Pancreas (tissue), 10 donors: Measurements from ENCODE around the gene UBE2E2. TPM values are rescaled to one million over a fixed set of nuclear protein-coding genes. Genes with fewer than 3 reads are reported as not detected.

Experiments used
- ATAC-seq, 4 donors: fragments of 200-7000 bp; cut with Tn5 transposase; one replicate each; pipeline versions ENCODE4 v1.8.0 to v1.9.1; 2020; ENCODE audit warnings: mild to moderate bottlenecking in 4 of 4, moderate library complexity in 4 of 4
- DNase-seq, 6 donors: peaks; one replicate each; pipeline ENCODE4 v3.0.0-alpha.2; 2020
- FAIRE-seq: peaks from 2 replicates; lab custom pipeline; 2012; peaks lifted over from hg19 to GRCh38; lab: Jason Lieb, UNC
- H3K27ac ChIP-seq, 4 donors: fragments of 200-600 bp; sonication (generic); 1 replicate in 3 of 4; 2 replicates in 1 of 4; pipeline versions ENCODE4 v1.5.0 to v1.8.0; 2020
- H3K27me3 ChIP-seq, 4 donors: fragments of 200-600 bp; one replicate each; pipeline ENCODE4 v1.8.0; 2021
- H3K36me3 ChIP-seq, 3 donors: fragments of 200-600 bp; sonication (generic) in 1 of 3; one replicate each; pipeline versions ENCODE4 v1.5.0 to v1.8.0; 2020 to 2021
- H3K4me1 ChIP-seq, 3 donors: fragments of 200-600 bp; one replicate each; pipeline ENCODE4 v1.8.0; 2021
- H3K4me3 ChIP-seq, 4 donors: fragments of 200-600 bp; sonication (generic) in 2 of 4; one replicate each; pipeline versions ENCODE4 v1.5.0 to v1.8.0; 2020 to 2021
- H3K9me3 ChIP-seq, 4 donors: fragments of 200-600 bp; one replicate each; pipeline ENCODE4 v1.8.0; 2021
- WGBS, 2 donors: extraction: QIAGEN DNeasy Blood & Tissue Kit; methylation state at CpG; one replicate each; pipeline ENCODE4 v1.1.7; 2013; 5-methylcytosine and 5-hydroxymethylcytosine counted together
- intact Hi-C, 3 donors: fragments of 100-400 bp; cut with DNase I; formaldehyde crosslinking; loops; one replicate each; pipeline versions ENCODE4 v1.11.1 to v1.14.2; 2022
- polyA plus RNA-seq, 2 donors: library from polyadenylated mRNA; stranded (reverse); fragments of 200-250 nt; gene quantifications; one replicate each; pipeline ENCODE4 v1.2.3, GENCODE V29; 2013
- total RNA-seq, 6 donors: library from RNA; stranded (reverse); fragmentation: NEBNext Ultra II Directional in 4 of 6; extraction: Animal tissue kit (Norgen Biotek cat#: 25700) in 4 of 6; gene quantifications; one replicate each; pipeline versions ENCODE4 v1.2.1 to v1.2.4, GENCODE V29; 2021 to 2023
- TF ChIP-seq, protein P1 (sequence below), 4 donors: fragments of 200-600 bp; sonication (generic) in 3 of 4; IDR thresholded peaks; one replicate each; pipeline versions ENCODE4 v1.5.0 to v1.8.0; 2021; ENCODE audit warnings: antibody characterized with exemption in 4 of 4
- donor health status: healthy with polysubstance abuse.
- donor health status: DM: no; HTN: no; CAD: no; lungs with moderate emphysema.
- donor health status: DM: no; HTN: no; CAD: no.
- donor health status: control.
- donor health status: control.
- donor health status: Bipolar disorder and iron deficiency.
- donor health status: DM: yes; HTN: yes; CAD: no.
- donor health status: DM: no; HTN: no; CAD: no.
- donor health status: DM: no; HTN: no; CAD: no.
- donor health status: DM: yes; HTN: yes; CAD: no.

UBE2E2 gene
- total and polyA plus RNA-seq, 8 donors: 3.3 to 11.6 (median 5.8) TPM

DNA sequence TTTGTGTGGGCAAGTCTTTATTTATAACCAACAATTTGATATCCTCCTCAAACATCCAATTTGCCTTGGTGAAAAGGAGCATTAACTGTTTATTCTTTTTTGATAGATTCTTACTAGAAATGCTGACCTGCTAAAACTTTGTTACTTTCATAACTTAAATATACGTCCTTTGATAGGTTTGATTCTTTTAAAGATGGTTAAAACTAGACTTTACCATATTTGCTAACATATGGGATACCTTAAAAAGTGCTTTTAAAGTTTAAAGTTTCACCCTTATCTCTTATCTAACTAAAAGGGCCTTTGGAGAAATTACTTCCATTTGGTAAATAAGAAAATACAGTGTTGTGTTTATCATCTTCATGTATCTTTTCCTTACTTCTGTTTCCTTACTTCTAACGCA, 336.1 kb downstream of the UBE2E2 start:
- 83 to 85% methylated on average over 2 of the region's 2 CpGs for WGBS, 2 donors

DNA sequence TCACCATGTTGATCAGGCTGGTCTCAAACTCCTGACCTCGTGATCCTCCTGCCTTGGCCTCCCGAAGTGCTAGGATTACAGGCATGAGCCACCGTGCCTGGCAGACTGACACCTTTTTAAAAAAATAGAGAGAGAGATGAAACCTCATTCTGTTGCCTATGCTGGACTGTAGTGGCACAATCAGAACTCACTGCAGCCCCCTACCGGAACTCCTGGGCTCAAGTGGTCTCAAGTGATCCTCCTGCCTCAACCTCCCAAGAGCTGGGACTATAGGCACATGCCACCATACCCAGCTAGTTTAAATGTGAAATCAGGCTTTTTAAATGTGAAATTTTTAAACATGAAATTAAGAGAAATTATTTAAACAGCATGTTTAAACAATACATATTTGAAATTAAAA, 337.5 kb downstream of the UBE2E2 start:
- intact Hi-C loops: no loop called here
- no peaks in the 10 kb centered on the region for H3K36me3 ChIP-seq
- no peak for ATAC-seq
- no peaks in the 10 kb centered on the region for H3K4me1 ChIP-seq
- DNase-seq: no peak
- no peaks in the 10 kb centered on the region for H3K27me3 ChIP-seq
- H3K9me3 ChIP-seq: no peaks in the 10 kb centered on the region
- FAIRE-seq: no peak
- H3K27ac ChIP-seq: no peak overlapping the region
- no peak overlapping the region for H3K4me3 ChIP-seq
- TF ChIP-seq, protein P1, sequence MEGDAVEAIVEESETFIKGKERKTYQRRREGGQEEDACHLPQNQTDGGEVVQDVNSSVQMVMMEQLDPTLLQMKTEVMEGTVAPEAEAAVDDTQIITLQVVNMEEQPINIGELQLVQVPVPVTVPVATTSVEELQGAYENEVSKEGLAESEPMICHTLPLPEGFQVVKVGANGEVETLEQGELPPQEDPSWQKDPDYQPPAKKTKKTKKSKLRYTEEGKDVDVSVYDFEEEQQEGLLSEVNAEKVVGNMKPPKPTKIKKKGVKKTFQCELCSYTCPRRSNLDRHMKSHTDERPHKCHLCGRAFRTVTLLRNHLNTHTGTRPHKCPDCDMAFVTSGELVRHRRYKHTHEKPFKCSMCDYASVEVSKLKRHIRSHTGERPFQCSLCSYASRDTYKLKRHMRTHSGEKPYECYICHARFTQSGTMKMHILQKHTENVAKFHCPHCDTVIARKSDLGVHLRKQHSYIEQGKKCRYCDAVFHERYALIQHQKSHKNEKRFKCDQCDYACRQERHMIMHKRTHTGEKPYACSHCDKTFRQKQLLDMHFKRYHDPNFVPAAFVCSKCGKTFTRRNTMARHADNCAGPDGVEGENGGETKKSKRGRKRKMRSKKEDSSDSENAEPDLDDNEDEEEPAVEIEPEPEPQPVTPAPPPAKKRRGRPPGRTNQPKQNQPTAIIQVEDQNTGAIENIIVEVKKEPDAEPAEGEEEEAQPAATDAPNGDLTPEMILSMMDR (IDR thresholded peaks at IDR 0.05): no peak
- WGBS, 2 donors: 89 to 97% methylated on average over 4 of the region's 4 CpGs

More for the DNA sequence above, 336.1 kb downstream of the UBE2E2 start:
- intact Hi-C loops: no loop called here
- Histone ChIP-seq H3K36me3 (no peaks in the 10 kb centered on the region), H3K9me3 (no peaks in the 10 kb centered on the region), H3K4me3 (no peak overlapping the region), H3K27ac (no peak overlapping the region), H3K4me1 (no peaks in the 10 kb centered on the region), H3K27me3 (no peaks in the 10 kb centered on the region)
- ATAC-seq (no peak), DNase-seq (no peak), FAIRE-seq (no peak)
- TF ChIP-seq, protein P1 (IDR thresholded peaks at IDR 0.05): no peak

DNA sequence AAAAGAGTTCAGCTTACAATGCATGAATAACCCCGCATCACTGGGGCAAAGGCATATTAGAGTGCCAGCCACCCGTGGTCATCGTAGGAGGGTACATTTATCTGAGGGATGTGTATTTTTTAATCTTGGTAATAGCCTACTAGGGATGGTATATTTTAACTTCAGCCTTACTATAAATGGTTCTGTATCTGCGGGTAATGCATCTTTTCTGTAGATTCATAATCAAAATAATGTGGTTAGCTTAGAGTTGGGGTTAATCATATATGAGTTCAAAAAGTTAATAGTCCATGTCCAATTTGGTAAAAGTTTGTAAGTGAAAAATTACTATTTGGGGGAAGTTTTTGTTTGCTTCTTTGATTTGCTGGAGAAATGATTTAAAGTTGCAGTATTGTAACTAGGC, 339.0 kb downstream of the UBE2E2 start:
- FAIRE-seq (no peak), ATAC-seq (no peak), DNase-seq (no peak)
- intact Hi-C loops: no loop called here
- no peak overlapping the region for H3K4me3 ChIP-seq
- TF ChIP-seq, protein P1 (IDR thresholded peaks at IDR 0.05): no peak
- no peak overlapping the region for H3K27ac ChIP-seq
- WGBS, 2 donors: 97 to 98% methylated on average over 4 of the region's 4 CpGs
- no peaks in the 10 kb centered on the region for H3K27me3 ChIP-seq
- no peaks in the 10 kb centered on the region for H3K4me1 ChIP-seq
- H3K9me3 ChIP-seq: no peaks in the 10 kb centered on the region
- no peaks in the 10 kb centered on the region for H3K36me3 ChIP-seq

DNA sequence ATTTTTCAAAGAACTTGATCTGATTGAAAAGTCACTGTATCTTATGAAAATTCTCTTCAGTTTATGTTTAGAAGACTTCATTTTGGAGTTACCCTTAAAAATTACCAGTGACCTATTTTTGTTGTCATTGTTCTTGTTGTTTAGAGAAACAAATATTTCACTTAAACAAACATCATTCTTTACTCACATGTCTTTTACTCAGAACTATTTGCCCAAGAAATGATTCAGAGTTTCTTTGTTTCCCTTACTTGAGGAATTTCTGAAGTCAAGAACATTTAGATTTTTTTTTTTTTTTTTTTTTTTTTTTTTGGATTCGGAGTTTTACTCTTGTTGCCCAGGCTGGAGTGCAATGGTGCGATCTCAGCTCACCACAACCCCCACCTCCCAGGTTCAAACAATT, 343.1 kb downstream of the UBE2E2 start:
- 92 to 98% methylated on average over 2 of the region's 2 CpGs for WGBS, 2 donors
- intact Hi-C loops: no loop called here
- no peak overlapping the region for H3K27ac ChIP-seq
- no peaks in the 10 kb centered on the region for H3K36me3 ChIP-seq
- ATAC-seq (no peak), DNase-seq (no peak), FAIRE-seq (no peak)
- no peak overlapping the region for H3K4me3 ChIP-seq
- no peaks in the 10 kb centered on the region for H3K9me3 ChIP-seq
- TF ChIP-seq, protein P1 (IDR thresholded peaks at IDR 0.05): no peak
- no peaks in the 10 kb centered on the region for H3K4me1 ChIP-seq
- H3K27me3 ChIP-seq: no peaks in the 10 kb centered on the region

DNA sequence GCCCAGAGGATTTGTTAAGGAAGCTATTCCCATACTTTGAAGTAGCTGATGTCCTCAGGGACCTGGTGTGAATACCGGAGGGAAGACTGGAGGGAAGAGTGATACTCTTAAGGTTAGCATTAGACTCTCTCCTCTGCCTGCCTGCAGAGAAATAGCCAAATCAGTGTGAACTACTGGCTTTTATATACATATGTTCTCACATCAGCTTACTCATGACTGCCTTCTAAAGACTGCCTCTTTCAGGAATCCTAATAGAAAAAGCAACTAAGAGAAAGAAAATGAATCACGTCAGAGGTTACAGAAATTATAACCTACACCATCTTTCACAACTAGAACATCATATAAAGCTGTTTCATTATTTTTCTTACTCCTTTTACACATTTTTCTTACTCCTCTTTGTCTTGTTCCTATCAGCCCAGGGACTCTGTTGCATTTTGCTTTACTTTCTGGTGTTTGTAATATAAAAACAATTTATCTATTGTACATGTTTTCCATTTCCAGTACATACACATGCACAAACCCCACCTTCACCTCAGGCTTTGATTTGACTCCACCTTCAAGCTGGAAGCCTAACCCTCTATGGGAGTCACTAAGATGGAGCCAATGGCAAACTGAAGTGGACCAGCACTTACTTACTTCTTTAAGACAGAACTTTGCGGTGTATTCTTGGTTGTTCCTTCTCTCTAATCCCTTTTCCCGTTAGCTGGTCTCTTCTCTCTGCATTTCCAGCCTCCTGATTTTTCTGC, 345.0 kb downstream of the UBE2E2 start:
- TF ChIP-seq, protein P1 (IDR thresholded peaks at IDR 0.05): no peak
- 91 to 97% methylated on average over 4 of the region's 4 CpGs for WGBS, 2 donors
- ATAC-seq: no peak

More for the DNA sequence above, 345.0 kb downstream of the UBE2E2 start:
- FAIRE-seq (no peak), DNase-seq (no peak)
- H3K4me1 ChIP-seq: no peaks in the 10 kb centered on the region
- H3K36me3 ChIP-seq: no peaks in the 10 kb centered on the region
- no peaks in the 10 kb centered on the region for H3K27me3 ChIP-seq
- H3K4me3 ChIP-seq: no peak overlapping the region
- H3K9me3 ChIP-seq: no peaks in the 10 kb centered on the region
- H3K27ac ChIP-seq: no peak overlapping the region
- intact Hi-C loops: no loop called here
